Erythroblast (primary cell): ENCODE measurements around the gene ZNF613.
"Not testable (repeated sequence)": the region's sequence is repeated elsewhere in the genome, so short reads cannot be mapped to it uniquely, and the experiment has no call there.

Source experiments
- GATA1 ChIP-seq: IDR thresholded peaks from 2 replicates; pipeline ENCODE4 v1.6.1; 2011; ENCODE audit warnings: low read depth, mild to moderate bottlenecking, control low read depth, low read length, moderate library complexity
- POLR2A ChIP-seq: IDR thresholded peaks from 2 replicates; pipeline ENCODE4 v1.6.1; 2011; ENCODE audit warnings: mild to moderate bottlenecking, low read length

- not testable (repeated sequence) for TF ChIP-seq POLR2A, GATA1
Observed at GRCh38 chr19:51957846-51958245, 30.6 kb downstream of the ZNF613 start.
